GM18511 (cell line): ENCODE data around the gene RAMP1.

Experiments used
- ATAC-seq: cut with Tn5 transposase; IDR thresholded peaks from one replicate; pipeline ENCODE4 v1.9.1; 2021; ENCODE audit warnings: mild to moderate bottlenecking, moderate library complexity; ENCODE audit not compliant: unreplicated experiment

RAMP1 gene

GRCh38 chr2:237876061-237876526, 16.7 kb downstream of the RAMP1 start:
- no peak for ATAC-seq

- ATAC-seq: no peak
These were observed 17.1 kb downstream of the RAMP1 start for GRCh38 chr2:237876532-237876931.

DNA sequence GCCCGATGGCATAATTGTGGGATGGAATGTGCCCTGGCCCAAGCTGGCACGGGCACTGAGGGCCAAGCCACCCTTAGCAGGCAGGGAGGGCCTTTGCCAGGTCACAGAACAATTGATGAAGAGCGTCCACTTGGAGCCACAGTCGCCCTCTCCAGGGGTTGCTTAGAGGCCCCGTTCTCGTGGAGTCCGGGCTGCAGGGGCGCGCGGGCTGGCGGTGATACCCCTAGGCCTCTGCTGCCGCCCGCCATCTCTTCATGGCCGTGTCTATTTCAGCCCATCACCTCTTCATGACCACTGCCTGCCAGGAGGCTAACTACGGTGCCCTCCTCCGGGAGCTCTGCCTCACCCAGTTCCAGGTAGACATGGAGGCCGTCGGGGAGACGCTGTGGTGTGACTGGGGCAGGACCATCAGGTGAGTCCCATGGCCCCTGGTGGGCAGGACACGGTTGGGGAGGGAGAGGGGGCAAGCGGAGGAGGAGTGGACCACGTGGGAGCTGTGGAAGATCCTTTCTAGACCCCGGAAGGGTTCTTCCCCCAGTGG, 17.6 kb downstream of the RAMP1 start:
- no peak for ATAC-seq

GRCh38 chr2:237877576-237878307, 18.3 kb downstream of the RAMP1 start:
- ATAC-seq: no peak

DNA sequence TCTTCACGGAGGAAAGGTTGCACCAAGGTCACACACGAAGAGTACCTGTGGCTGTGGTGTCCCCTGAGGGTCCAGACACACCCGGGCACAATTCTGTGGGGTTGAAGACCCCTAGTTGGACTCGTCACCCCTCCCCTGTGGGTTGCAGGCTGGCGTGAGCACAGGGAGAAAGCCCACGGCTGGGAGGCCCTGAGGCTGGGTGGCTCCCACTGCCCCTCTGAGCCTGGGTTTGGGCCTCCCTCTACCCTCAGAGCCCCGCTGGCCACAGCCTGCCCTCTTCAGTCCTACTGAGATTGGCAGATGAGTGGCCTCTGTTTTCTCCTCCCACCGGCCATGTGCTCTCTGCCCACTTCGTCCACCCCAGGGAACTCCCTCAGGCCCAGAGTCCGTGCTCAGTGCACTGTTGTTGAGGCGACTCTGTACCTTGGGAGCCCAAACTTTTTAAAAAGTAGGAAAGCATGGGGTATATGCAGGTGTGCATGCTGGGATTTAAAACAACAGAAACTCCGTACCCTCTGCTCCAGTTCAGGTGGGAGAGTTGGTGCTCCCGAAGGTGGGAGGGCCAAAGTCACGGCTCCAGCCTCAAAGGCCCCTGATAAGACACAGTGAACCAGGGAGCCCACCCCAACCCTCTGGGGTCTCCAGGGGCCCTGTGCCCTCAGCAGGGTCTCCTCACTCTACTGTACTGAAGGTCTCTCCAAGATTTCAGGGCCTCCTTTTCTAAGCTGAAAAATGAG, 19.1 kb downstream of the RAMP1 start:
- ATAC-seq: no peak

DNA sequence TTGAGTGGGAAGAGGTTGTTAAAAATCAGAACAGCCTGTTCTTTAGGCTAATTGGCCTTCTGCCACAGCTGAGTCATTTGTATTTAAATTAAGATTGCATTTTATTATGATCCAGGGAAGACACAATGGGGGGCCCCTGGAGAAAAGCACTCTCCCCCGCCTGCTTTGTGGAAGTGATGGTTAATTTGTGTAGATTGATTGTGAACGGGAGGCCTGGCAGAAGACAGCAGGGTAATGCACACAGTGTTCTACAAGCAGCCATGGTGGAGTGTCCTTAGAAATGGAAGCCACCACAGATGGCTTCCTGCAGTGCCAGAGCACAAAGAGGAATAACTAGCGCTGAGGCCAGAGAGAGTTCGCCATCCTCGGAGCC, 19.6 kb downstream of the RAMP1 start:
- ATAC-seq: no peak

DNA sequence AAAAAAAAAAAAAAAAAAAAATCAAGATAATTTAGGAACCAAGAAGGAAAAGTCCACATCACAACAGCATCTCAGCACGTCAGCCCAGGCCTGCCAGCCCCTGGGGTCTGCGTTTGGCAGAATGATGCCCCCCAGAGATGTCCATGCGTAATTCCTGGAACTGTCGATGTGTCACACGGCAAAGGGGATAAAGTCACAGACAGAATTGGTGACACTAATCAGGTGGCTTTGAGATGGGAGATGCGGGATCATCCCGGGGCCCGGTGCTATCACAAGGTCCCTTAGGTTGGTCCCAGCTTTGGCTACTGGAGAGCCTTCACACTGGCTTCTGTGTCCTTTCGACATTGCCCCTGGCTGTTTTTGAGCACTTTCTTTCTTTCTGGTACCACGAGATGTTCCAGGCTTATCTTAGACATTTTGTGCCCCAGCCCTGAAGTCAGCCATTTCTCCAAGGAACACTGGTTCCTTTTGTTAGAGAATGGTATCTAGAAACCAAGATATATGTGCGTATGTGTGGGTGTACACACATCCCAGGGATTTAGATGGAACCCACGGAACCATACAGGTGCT, 20.7 kb downstream of the RAMP1 start:
- no peak for ATAC-seq

- no peak for ATAC-seq
These were observed 23.4 kb downstream of the RAMP1 start for GRCh38 chr2:237882510-237883481.

- no peak for ATAC-seq
These were observed 24.6 kb downstream of the RAMP1 start for GRCh38 chr2:237883951-237884446.

DNA sequence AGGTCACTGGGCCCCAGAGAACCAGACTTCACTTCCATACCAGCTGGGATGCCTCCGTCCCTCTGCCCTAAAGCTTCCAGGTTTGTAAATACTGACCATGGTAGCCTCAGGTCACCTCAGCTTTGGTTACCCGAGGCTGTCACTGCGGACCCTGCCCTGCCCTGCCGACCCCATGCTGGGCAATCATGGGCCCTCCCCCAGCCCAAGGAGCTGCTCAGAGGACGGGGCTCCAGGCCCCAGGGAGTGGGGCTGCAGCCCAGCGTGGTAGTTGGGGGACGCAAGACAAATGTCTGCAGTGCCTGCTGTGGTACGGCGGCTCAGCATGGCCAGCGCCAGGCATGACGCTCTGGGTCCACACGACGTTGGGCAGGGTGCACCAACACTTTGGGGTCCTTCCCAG, 25.3 kb downstream of the RAMP1 start:
- no peak for ATAC-seq

GRCh38 chr2:237885111-237885930, 25.9 kb downstream of the RAMP1 start:
- no peak for ATAC-seq

DNA sequence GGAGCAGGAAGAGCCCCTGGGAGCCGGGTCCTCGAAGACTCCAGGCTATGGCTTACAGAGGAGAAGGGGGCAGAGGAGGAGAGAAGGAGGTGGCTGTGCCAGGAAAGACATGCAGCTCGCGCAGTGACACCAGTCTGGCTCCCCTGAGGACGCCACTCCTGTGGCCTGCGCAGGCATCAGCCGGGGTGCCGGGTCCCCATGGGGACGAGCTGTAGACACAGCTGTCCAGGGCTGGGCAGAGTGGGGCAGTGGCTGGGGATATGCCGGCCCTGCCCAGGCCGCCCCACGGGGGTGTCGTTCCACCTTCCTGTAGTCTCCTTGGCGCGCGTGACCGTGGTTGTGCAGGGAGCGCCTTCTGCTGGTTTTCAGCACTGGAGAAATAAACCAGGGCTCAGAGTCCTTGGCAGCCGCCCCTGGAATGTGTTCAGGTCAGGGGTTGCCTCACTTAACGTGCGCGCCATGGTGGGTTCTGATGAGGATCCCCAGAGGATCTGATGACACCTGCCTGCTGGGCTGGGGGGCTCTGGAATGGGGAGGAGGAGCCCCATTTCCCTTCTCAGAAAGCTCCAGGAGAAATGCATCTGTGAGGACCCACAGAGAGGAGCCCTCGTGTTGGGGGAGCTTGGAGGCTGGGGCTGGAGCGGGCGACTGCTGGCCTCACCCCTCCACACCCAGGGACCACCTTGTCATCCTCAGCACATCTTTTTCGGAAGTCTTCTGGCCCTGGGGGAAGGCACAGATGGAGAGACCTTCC, 26.7 kb downstream of the RAMP1 start:
- ATAC-seq: no peak

DNA sequence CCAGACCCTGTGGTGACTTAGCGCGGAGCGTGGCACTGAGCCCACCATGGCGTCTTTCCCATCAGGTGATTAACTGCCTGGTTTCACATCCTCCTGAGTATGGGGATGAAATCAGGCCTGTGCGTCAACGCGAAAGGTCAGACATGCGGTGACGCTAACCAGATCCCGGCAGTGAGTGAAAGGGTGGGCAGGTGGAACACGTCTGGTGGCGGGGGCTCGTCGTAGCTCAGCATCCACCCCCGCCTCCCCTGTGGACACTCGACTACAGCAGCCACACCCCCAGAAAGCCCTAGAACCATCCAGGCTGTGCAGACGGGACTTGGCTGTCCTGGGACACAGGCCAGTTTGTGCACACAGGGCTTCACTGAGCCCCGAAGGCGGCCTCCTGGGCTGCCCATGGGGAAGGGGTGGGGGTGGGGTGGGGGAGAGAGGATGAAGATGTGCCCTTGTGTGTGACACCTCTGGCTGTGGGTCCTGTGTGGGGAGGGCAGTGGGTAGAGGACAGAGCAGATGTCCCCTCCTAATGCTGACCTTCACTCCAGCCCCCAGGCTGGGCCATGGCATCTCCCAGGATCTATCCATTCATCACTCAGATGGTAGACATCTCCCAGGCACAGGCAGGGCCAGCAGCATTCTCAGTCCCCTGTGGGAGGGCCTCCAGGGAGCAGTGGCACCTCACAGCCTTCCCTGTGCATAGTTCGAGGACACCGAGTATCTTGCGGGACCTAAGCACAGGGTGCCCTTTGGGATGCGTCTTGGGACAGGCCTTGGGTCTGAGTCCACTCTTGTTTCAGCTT, 27.5 kb downstream of the RAMP1 start:
- no peak for ATAC-seq

DNA sequence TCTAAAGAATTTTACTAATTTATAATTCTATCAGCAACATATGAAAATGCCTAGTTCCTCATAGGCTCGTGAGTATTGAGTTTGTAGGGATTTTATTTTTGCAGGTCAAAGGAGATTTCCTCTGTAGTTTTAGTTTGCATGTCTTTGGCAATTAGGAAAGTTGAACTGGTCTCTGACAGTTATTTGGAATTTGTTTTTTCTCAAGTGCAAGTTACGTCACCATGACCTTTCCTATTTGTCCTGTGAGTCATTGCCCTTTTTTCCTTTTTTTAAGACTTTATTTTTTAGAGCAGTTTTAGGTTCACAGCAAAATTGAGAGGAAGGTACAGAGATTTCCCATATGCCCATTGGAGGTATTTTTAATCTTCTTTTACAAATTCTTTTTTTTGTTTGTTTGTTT, 29.0 kb downstream of the RAMP1 start:
- no peak for ATAC-seq

DNA sequence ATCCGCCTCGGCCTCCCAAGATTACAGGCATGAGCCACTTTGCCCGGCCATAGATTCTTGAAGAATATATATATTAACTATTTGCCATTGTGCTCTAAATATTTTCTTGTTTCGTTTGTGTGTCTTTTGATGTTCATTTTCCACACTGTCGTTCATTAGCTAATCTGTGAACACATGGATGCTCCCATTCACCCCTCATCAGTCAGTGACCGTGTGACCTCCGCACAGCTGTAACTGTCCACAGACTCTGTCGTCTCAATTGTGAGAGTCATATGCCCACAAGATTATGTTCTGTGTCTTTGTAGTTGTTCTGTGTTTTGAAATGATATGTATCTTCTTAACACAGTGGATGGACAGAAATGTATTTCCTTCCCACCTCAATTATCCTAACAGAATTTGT, 29.6 kb downstream of the RAMP1 start:
- no peak for ATAC-seq

DNA sequence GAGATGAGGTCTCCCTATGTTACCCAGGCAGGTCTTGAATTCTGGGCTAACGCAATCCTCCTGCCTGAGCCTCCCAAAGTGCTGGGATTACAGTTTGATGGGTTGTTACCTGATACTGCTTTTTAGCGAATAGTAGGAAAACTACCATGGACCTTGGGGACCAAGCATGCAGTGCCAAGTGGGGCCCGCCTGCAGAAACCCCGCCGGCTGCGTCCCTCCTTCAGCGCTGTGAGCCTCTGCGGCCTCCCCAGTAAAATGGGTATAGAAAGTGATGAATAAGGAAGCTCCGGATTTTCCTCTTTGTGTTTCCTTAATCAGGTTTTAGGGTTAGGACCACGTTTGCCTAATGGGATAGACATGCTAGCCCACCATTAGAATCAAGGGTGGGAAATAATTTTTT, 30.4 kb downstream of the RAMP1 start:
- ATAC-seq: no peak

DNA sequence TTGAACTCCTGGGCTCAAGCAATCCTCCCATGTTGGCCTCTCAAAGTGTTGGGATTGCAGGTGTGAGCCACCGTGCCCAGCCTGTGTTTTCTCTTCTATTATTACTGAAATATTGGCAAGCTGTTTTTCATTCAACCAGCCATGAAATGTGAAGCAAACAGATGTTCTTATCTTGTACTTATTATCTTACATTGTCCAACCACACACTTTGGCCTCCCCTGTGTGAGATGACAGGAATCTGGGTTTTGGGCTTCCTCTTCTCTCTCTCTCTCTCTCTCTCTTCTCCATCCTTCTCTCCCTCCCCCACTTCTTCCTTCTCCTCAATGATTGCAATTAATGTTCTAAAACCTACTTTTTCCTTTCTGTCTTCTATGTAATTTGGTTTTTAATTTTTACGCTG, 33.1 kb downstream of the RAMP1 start:
- no peak for ATAC-seq

- ATAC-seq: no peak
These were observed 33.7 kb downstream of the RAMP1 start for GRCh38 chr2:237892984-237893595.
